H1 (cell line): ENCODE results near the gene HMCN2. TPM values are rescaled to one million over a fixed set of nuclear protein-coding genes. Genes with fewer than 3 reads are reported as not detected.

Experiments used
- BCL11A ChIP-seq, 2 experiments: IDR thresholded peaks; one replicate each; pipeline ENCODE4 v1.6.1; 2011; ENCODE audit warnings: low read depth in 2 of 2, low read length in 2 of 2, mild to moderate bottlenecking in 2 of 2
- BRCA1 ChIP-seq: IDR thresholded peaks from 2 replicates; pipeline ENCODE4 v1.6.1; 2012; ENCODE audit warnings: low read depth, low read length, improper control_type of control experiment
- CREB1 ChIP-seq: IDR thresholded peaks from 2 replicates; pipeline ENCODE4 v1.6.1; 2012; ENCODE audit warnings: inconsistent platforms
- JUND ChIP-seq: IDR thresholded peaks from 2 replicates; pipeline ENCODE4 v1.6.1; 2011; ENCODE audit warnings: mild to moderate bottlenecking, improper control_type of control experiment, low read length
- MAFK ChIP-seq: IDR thresholded peaks from 2 replicates; pipeline ENCODE4 v1.6.1; 2012; ENCODE audit warnings: low read depth, mild to moderate bottlenecking, improper control_type of control experiment, low read length
- SIX5 ChIP-seq: IDR thresholded peaks from 2 replicates; pipeline ENCODE4 v1.6.1; 2011; ENCODE audit warnings: mild to moderate bottlenecking, low read depth, low read length
- SRF ChIP-seq: IDR thresholded peaks from 2 replicates; pipeline ENCODE4 v1.6.1; 2011; ENCODE audit warnings: mild to moderate bottlenecking, low read depth, low read length, moderate library complexity
- polyA plus RNA-seq, 7 experiments: library from polyadenylated mRNA; depleted of rRNA in 3 of 7; stranded (reverse) in 5 of 7; unstranded in 2 of 7; fragments of >200 nt in 5 of 7; fragments of 200-250 nt in 2 of 7; gene quantifications; 1 replicate in 5 of 7; 2 replicates in 1 of 7; 4 replicates in 1 of 7; pipeline versions ENCODE4 v1.2.1 to v1.2.3, GENCODE V29; 2011 to 2013; ENCODE audit warnings: missing spikeins in 2 of 7, mixed read lengths in 2 of 7
- total RNA-seq: library from RNA; stranded (reverse); fragmentation: NEBNext Ultra II Directional; extraction: Animal tissue kit (Norgen Biotek cat#: 25700); gene quantifications from 2 replicates; pipeline ENCODE4 v1.2.1, GENCODE V29; 2021

HMCN2 gene
- total and polyA plus RNA-seq, 2 of the 8 experiments (the other 6 are each of a cell fraction or from before 2014, with no cell fraction given): 5.0 to 9.1 TPM

DNA sequence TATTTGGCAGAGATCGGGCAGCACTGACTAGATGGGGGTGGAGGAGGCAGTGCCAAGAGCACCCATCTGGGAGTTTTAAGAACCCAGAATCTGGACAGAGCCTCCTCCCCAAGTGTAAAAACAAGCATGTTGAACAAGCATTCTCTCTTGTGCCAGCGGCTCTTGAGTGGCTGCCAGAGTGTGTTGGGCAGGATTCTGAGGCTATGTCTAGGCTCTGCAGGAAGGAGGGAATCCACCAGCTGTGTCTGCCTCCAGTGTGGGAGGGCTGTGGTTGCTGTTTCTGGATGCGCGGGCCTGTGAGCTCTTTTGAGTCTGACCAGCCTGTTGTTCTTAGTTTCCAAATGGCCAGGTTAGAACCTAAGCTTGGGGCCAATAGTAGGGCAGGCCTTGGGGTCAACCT lies 39.8 kb downstream of the HMCN2 start (continued):
- TF ChIP-seq BCL11A (IDR thresholded peaks at IDR 0.05; ENCODE audit: low read depth in 2 of 2, low read length in 2 of 2) (no peak), JUND (no peak), SIX5 (no peak), BRCA1 (no peak), CREB1 (no peak), SRF (no peak), MAFK (no peak)
